Fibroblast of skin of right biceps (primary cell): ENCODE data around the gene SLC30A5.
"Not testable (repeated sequence)": the region's sequence is repeated elsewhere in the genome, so short reads cannot be mapped to it uniquely, and the experiment has no call there.

Source experiments
- DNase-seq: peaks from one replicate; pipeline ENCODE4 v3.0.0-alpha.2; 2013

Gene SLC30A5

DNA sequence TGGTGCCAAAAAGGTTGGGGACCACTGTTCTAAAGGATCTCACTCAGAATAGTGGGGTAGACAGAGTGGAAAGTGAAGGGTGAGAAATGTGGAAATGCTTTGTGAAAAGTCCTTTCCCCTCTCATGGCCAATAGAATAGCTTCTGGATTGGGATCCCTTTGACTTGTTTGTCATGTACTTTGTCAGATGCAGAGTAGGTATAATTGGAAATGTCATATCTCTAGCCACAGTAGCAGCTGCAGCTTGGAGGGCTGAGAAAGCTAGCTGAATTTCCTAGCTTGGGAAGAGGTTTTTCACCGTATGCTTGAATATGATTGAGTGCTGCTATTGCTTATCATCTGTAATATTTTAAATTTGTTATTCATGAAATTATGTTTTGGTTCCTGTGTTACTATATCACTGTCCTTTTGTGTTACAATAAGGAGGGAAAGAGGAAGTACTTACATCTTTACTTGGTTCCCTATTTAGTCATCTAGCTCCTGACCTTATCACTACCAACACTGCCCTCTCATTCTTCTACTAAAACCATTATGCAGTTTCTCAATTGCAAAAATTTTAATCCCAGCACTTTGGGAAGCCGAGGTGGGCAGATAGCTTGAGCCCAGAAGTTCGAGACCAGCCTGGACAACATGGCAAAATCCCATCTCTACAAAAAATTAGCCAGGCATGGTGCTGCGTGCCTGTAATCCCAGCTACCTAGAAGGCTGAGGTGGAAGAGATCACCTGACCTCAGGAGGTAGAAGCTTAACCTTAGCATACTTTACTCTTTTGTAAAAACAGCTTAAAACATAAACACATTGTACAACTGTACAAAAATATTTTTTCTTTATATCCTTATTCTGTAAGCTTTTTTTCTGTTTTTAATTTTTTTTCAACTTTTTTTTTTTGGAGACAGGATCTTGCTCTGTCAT is 12.4 kb downstream of the SLC30A5 start:
- no peak for DNase-seq

DNA sequence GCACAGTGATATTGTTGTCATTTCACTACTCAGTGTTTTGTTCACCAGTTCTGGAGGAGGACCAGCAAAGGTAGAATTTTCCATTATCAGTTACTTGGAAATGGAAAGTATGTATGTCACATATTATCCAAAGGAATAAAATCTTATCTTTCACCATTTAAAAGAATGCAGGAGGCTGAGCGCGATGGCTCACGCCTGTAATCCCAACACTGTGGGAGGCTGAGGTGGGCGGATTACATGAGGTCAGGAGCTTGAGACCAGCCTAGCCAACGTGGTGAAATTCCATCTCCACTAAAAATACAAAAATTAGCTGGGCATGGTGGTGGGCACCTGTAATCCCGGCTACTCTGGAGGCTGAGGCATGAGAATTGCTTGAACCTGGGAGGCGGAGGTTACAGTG is 14.6 kb downstream of the SLC30A5 start:
- DNase-seq, result not testable (repeated sequence)

DNA sequence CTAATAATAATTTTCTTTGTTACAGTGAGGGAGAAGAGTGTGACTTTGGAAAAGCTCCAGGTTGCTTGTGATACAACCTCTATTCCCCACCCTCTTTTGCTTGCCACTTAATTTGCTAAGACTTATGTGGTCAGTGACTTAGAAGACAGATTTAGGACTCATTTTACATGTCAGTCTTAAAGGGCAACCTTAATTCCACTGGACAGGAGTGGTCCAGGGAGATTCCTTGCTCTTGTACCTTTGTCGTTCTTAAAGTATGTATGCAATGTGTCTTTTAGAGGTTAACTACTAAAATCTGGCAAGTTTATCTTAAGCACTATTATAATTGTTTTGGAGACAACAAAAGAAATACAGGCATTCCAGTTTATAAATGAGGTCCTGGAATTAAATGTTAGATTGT is 20.0 kb downstream of the SLC30A5 start:
- DNase-seq, result no peak

DNA sequence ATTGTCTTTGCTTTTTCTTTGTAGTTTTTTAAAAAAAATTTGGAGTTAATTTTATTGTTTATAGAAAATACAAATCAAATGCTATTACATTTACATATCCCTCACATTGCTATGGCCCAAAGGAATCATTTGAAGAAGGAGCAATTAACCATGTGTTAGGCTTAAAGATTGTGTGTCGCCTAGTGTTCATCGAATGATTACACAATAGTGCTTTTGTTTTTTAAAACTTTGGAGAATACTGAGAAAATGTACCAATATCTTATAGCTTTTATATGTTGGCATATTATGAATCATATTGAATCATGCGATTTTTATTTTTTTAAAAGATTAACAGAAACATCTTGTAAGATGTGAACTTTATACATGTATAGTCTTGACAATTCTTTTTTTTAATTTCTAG is 21.7 kb downstream of the SLC30A5 start:
- no peak for DNase-seq

DNA sequence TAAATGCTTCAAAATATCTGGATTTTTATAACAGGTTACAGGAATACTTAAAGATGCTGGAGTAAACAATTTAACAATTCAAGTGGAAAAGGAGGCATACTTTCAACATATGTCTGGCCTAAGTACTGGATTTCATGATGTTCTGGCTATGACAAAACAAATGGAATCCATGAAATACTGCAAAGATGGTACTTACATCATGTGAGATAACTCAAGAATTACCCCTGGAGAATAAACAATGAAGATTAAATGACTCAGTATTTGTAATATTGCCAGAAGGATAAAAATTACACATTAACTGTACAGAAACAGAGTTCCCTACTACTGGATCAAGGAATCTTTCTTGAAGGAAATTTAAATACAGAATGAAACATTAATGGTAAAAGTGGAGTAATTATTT is 35.6 kb downstream of the SLC30A5 start:
- peak; percentile 72 for DNase-seq

DNA sequence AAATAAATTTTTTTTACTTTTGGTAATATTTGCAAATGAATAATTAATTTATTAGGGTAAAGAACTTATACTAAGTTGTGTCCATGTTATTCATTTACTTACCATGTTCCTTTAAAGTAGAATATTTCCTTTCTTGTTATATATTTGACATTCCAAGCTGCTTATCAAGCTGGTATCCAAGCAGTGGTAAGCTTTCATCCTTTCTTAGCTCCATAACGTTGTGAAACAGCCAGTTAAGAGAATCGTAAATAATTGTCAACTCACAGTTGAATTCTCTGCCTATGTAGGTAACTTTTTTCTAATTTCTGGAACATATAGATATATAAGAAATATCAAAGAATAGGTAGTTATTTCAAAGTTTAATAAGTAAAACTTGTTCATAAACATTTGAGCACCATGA is 36.4 kb downstream of the SLC30A5 start:
- no peak for DNase-seq

DNA sequence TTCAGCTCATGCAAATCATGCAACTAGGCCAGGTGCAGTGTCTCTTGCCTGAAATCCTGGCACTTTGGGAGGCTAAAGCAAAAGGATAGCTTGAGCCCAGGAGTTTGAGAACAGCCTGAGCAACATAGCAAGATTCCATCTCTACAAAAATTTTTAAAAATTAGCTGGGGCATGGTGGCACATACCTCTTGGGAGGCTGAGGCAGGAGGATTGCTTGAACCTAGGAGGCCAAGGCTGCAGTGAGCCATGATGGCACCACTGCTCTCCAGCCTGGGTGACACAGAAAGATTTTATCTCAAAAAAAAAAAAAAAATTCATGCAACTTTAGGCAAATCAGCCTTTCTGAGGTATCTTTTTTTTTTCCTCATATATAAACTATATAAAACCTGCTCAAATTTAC is 37.5 kb downstream of the SLC30A5 start:
- DNase-seq, result no peak

DNA sequence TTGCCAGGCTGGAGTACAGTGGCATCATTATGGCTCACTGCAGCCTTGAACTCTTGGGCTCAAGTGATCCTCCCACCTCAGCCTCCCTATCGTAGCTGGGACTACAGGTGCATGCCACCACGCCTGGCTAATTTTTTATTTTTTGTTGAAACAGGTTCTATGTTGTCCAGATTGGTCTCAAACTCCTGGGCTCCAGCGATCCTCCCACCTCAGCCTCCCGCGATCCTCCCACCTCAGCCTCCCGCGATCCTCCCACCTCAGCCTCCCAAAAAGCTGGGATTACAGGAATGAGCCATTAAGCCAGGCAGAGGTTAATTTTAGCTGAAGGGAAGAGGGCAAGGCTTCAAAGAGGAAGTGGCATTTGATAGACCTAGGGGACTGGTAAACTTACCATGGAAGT is 40.3 kb downstream of the SLC30A5 start:
- no peak for DNase-seq

DNA sequence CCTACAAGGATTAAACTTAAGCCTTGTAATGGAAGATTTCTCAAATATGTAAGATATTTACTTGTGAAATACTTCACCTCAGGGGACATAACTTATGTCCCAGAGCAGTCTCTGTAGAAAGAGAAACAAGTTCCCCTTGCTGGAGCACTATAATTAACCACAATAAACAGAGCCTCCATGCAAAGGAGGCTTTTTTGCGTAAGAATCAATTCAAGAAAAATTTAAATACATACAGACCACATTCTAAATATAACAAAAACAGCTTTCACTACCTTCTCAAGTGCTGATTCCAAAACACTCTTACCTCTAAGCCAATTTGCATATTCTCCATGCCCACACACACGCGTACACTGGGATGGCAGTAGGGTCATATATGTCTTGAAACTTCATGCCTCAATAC is 42.5 kb downstream of the SLC30A5 start:
- DNase-seq, result peak; percentile 27

DNA sequence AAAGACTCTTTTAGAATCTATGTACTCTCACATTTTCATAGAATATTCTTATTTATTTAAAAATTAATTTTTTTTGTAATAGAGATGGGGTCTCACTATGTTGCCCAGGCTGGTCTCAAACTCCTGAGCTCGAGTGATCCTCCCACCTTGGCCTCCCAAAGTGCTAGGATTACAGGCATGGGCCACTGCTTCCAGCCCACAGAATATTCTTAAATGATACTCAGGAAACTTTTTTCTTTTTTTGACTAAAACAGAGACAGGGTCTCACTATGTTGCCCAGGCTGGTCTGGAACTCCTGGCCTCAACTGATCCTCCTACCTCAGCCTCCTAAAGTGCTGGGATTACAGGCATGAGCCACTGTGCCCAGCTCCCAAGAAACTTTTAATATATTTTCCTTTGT is 43.4 kb downstream of the SLC30A5 start:
- DNase-seq, result not testable (repeated sequence)

DNA sequence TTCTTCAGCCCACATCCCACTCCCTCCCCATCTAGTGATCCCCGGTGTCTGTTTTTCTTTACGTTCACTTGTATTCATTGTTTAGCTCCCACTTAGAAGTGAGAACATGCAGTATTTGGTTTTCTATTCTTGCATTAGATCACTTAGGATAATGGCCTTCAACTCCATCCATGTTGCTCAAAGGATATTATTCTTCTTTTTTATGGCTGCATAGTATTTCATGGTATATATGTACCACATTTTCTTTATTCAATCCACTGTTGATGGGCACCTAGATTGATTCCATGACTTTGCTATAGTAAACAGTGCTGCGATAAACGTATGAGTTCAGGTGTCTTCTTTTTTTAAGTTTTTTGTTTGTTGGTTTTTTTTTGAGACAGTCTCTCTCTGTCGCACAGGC is 44.0 kb downstream of the SLC30A5 start:
- no peak for DNase-seq

DNA sequence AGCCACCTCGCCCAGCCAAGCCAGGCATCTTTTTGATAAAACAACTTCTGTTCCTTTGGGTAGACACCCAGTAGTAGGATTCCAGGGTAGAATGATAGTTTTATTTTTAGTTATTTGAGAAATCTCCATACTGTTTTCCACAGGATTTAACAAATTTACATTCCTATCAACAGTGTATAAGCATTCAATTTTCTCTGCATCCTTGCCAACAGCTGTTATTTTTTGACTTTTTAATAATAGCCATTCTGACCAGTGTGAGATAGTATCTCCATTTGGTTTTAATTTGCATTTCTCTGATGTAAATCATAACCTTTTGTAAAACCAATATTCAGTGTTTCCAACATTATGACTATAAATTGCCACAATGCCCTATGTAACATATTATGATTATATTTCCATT is 45.0 kb downstream of the SLC30A5 start:
- no peak for DNase-seq

DNA sequence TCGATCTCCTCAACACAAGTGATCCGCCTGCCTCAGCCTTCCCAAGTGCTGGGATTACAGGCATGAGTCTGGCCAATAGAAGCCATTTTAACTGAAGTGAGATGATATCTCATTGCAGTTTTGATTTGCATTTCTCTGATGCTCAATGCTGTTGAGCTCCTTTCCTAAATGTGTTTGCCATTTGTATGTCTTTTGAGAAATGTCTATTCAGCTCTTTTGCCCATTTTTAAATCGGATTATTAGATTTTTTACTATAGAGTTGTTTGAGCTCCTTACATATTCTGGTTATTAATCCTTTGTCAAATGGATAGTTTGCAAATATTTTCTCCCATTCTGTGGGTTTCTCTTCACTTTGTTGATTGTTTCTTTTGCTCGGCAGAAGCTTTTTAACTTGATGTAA is 46.4 kb downstream of the SLC30A5 start:
- not testable (repeated sequence) for DNase-seq

DNA sequence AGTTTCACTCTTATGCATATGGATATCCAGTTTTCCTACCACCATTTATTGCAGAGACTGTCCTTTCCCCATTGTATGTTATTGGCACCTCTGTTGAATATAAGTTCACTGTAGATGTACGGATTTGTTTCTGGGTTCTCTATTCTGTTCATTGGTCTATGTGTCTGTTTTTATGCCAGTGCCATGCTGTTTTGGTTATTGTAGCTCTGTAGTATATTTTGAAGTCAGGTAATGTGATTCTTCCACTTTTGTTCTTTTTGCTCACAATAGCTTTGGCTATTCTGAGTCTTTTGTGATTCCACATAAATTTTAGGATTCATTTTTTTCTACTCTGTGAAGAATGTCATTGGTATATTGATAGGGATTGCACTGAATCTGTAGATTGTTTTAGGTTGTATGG is 47.0 kb downstream of the SLC30A5 start:
- no peak for DNase-seq

DNA sequence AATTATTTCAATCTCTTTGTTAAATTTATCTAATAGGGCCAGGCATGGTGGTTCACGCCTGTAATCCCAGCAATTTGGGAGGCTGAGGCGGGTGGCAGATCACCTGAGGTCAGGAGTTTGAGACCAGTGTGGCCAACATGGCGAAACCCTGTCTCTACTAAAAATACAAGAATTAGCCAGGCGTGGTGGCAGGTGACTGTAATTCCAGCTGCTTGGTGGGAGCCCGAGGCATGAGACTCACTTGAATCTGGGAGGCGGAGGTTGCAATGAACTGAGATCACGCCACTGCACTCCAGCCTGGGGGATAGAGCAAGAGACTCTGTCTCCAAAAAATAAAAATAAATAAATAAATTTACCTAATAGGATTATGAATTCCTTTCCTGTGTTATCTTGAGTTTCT is 54.8 kb downstream of the SLC30A5 start:
- DNase-seq, result not testable (repeated sequence)

DNA sequence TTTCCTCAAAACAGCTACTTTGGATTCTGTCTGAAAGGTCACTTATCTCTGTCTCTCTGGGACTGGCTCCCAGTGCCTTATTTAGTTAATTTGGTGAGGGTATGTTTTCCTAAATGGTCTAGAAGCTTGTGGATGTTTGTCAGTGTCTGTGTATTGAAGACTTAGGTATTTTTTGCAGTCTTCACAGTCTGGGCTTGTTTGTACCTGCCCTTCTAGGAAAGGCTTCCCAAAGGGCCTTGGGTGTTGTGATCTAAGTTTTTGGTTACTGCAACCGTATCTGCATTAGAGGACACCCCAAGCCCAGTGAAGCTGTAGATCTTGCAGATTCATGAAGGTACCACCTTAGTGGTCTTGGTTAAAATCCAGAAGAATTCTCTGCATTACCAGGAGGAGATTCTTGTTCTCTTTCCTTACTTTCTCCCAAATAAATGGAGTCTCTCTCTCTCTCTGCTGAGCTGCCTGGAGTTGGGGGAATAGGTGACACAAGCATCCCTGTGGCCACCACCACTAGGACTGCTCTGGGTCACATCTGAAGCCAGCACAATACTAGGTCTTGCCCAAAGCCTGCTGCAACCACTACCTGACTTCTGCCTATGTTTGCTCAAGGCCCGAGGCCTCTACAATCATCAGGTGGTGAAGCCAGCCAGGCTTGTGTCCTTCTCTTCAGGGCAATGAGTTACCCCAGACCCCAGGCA is 55.3 kb downstream of the SLC30A5 start:
- DNase-seq, result no peak

DNA sequence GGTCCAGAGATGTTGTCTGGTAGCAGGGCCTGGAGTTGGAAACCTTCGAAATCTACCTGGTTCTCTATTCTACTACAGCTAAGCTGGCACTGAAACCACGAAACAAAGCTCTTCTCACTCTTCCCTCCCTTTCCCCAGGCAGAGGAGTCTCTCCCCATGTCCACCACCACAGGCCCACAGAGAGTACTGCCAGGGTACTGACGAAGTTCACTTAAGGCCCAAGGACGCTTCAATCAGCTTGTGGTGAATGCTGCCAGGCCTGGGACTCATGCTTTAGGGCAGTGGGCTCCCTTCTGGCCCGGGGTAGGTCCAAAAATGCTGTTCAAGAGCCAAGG is 55.8 kb downstream of the SLC30A5 start:
- no peak for DNase-seq

DNA sequence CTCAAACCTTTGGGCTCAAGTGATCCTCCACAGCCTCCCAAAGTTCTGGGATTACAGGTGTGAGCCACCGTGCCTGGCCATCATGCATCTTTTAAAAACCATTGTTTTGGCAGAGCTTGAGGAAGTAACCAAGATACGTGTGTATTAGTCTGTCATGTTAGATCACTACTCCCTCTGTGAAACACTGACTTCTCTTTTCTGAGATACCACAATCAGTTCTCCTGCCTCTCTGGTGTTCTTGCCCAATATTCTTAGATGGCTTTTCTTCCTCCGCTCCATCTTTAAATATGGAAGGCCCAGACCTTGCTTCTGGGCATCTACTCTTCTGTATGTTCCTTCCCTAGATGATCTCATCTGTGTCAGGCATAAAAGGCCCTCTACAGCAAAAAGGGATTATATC is 58.9 kb downstream of the SLC30A5 start:
- DNase-seq, result no peak

DNA sequence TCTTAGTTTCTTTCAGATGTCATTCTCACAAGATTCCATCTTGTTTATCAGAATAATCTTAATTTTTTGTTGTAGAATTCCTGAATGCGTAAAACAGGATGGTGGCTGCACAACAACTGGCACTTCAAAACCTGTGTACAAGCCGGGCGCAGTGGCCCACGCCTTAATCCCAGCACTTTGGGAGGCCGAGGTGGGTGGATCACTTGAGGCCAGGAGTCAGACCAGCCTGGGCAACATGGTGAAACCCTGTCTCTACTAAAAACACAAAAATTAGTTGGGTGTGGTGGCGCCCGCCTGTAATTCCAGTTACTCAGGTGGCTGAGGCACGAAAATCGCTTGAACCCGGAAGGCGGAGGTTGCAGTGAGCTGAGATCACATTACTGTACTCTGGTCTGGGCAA is 62.6 kb downstream of the SLC30A5 start:
- no peak for DNase-seq

DNA sequence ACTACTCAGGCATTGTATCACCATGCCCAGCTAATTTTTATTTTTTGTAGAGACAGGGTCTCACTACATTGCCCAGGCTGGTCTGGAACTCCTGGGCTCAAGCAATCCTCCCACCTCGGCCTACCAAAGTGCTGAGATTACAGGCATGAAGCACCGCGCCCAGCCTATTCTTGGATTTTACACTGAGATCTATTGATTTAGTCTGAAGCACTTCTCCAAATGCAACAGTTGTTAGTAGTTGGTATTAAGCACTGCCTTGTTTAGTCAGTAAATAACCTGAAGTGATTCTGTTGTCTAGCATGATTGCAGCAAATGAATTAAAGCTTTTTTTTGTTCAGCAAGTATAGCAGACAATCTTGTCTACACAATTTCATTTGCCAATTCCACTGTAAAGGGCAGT is 64.2 kb downstream of the SLC30A5 start:
- DNase-seq, result no peak

DNA sequence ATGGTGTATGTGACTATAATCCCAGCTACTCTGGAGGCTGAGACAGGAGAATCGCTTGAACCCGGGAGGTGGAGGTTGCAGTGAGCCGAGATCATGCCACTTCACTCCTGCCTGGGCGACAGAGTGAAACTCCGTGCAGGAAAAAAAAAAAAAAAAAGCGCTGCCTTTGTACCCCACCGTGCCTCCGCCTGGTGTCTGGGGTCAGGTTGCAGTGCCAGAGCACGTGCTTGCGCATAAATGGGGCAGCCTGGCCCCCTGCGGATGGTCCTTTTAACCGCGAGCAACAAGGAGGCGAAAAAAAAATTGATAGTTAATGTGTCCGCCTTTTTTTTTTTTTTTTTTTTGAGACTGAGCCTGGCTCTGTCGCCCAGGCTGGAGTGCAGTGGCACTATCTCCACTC is 66.8 kb downstream of the SLC30A5 start:
- DNase-seq, result no peak

DNA sequence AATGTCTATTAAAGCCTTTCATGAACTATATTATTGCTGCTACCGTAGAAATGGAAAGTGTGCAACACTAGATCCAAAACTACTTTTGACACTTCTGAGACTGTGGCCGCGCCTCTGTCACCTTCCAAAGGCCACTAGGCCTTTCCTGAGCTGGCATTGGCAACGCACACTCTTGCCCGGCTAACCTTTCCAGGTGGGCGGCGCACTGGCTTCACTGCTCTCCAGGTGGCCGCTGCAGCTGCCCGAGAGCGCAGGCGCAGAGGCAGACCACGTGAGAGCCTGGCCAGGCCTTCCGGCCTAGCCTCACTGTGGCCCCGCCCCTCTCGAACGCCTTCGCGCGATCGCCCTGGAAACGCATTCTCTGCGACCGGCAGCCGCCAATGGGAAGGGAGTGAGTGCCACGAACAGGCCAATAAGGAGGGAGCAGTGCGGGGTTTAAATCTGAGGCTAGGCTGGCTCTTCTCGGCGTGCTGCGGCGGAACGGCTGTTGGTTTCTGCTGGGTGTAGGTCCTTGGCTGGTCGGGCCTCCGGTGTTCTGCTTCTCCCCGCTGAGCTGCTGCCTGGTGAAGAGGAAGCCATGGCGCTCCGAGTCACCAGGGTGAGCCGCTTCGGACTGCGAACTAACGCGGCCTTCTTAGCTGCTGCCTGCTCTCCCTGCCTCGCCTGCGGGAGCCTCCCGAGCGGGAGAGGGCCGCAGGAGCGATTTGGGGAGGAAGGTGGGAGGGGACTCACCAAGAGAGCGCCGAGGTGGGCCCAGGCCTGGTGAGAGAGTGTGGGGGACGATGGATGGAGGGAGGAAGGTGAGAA is 73.1 kb downstream of the SLC30A5 start, which contains the start of gene CCNB1:
CCNB1 (plus strand) TSS at position 465 of the 807 bp plus-strand sequence; CDS start at position 578, 113 bp downstream.
- peak; percentile 97 for DNase-seq

DNA sequence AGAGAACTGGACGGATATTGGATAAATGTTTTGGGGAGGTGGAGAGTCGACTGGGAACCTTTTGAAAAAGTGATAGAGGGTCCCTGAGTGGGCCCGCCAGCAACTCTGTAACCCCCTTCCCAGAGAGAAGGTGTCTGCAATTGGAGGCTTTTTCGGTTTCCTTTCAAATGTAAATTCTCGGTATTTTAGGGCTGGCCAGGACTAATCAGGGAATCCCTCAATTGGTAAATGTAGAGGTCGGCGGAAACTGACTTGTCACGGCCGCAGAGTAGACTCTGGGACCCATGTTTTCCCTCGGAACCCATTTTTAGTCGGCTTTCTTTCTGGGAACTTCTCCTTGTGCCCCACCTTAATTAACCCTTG is 73.7 kb downstream of the SLC30A5 start:
- DNase-seq, result no peak

DNA sequence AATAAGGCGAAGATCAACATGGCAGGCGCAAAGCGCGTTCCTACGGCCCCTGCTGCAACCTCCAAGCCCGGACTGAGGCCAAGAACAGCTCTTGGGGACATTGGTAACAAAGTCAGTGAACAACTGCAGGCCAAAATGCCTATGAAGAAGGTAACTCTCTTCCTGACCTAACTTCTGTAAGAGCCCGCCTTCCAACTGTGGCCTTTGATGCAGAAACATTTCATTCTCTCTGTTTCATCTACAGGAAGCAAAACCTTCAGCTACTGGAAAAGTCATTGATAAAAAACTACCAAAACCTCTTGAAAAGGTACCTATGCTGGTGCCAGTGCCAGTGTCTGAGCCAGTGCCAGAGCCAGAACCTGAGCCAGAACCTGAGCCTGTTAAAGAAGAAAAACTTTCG is 74.1 kb downstream of the SLC30A5 start:
- no peak for DNase-seq
